Measurements from ENCODE around the gene ABTB2.

Gene ABTB2

DNA sequence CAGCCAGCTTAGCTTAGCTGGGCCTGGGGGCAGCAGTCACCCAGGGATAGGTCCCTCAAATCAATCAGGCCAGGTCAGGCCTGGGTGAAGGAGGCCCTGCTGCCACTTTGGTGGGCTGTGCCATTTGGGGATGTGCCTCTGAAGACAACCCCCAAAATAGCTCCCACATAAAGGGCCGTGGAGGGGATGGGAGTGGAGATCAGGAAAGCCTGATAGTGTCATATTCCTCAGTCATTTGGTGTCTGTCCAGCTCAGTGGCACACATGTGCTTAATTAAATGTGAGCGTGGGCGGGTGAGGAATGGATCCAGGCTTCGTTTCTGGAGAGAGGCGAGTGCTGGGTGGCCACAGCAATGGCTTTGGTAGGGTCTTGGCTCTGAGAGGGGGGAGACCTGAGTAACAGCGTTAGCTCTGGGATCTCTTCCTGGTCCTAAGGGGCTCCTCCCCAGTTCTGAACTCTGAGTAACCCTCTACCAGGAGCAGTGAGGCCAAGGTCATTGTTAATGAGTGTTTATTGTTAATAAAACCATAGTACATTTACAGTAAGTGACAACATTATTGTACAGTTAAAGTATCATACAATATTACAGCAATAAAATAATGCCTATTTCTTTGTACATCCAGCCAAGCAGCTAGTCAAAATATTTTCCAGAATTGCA, 207.2 kb downstream of the ABTB2 start:
- Histone ChIP-seq H3K4me1 (ENCODE audit: control insufficient read depth, insufficient read depth, low read length) (peaks cover 12% of the 10 kb centered on the region), H3K4me3 (ENCODE audit: low read length) (no peak overlapping the region), H3K27ac (ENCODE audit: low read depth, low read length) (no peak overlapping the region), H3K27me3 (ENCODE audit: control insufficient read depth, insufficient read depth, low read length) (no peaks in the 10 kb centered on the region), H3K9ac (ENCODE audit: low read length) (no peak overlapping the region), H3K36me3 (ENCODE audit: control insufficient read depth, insufficient read depth, low read length) (peaks cover 18% of the 10 kb centered on the region)

DNA sequence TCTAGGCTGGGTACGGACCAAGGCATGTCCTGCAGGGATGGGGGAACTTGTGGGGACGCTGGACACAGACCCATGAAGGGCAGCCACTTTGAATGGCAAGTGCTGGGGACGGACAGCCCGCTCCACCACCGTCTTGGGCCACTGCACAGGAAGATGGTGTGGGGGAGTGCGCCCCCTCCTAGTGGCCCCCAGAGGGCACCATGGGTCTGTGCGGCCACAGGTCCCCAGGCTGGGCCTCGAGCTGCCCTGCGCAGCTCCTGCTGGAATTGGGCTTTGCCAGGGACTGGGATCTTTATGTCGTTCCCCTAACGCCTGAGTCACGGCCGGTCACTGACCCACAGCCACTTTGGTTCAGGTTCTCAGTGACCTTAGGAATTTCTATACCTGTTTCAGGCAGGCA, 208.0 kb downstream of the ABTB2 start:
- Histone ChIP-seq H3K36me3 (ENCODE audit: control insufficient read depth, insufficient read depth, low read length) (peaks cover 24% of the 10 kb centered on the region), H3K9ac (ENCODE audit: low read length) (no peak overlapping the region), H3K4me3 (ENCODE audit: low read length) (no peak overlapping the region), H3K27ac (ENCODE audit: low read depth, low read length) (no peak overlapping the region), H3K4me1 (ENCODE audit: control insufficient read depth, insufficient read depth, low read length) (peaks cover 4% of the 10 kb centered on the region), H3K27me3 (ENCODE audit: control insufficient read depth, insufficient read depth, low read length) (no peaks in the 10 kb centered on the region)

DNA sequence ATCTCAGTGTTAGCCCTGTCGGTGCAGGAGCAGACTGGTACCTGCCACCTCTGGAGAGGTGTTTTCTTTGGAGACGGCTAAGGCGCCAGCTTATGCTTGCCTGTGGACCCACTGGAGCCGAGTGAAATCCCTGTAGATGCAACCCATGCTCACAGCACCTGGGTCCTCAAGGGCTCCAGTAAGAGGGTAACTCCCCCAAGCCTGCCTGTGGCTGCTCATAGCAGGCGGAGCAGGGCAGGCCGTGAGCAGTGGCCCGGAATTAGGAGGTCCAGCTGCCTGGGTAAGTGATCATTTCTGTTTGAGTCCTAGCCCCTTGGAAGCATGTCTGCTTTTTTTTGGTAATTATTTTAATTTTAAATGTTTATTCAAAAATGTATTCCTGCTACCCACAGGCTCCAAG, 208.5 kb downstream of the ABTB2 start:
- Histone ChIP-seq H3K27ac (ENCODE audit: low read depth, low read length) (no peak overlapping the region), H3K36me3 (ENCODE audit: control insufficient read depth, insufficient read depth, low read length) (peaks cover 24% of the 10 kb centered on the region), H3K4me3 (ENCODE audit: low read length) (no peak overlapping the region), H3K9ac (ENCODE audit: low read length) (no peak overlapping the region), H3K4me1 (ENCODE audit: control insufficient read depth, insufficient read depth, low read length) (no peaks in the 10 kb centered on the region), H3K27me3 (ENCODE audit: control insufficient read depth, insufficient read depth, low read length) (no peaks in the 10 kb centered on the region)

DNA sequence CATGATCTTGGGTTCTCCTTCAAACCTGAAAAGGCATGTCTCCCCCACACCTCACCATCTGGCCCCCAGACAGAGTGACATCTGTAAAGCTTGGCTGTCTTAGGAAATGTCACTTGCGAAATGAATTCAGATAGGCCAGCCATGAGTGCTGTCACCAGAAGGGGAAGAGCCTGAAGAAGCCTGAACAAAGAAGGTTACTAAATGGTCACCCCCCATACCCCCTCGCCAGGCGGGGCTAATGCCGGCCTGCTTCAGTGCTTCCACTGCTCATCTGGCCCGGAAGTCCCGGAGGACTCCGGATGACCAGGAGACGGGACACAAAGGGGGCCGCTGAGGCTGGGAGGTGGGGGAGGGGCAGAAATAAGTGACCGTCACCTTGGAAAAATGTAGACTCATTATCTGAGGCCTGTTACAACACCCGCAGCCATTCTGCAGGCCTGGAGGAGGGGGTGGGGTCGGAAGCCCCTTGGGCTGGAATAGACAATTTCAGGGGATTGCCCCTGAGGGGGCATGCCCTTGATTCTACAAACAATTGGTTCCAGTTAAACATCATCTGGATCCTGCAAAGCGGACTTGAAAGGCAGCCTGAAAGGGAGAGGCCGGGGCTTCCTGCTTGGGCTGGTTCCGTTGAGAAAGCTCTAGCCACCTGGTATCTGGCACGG, 209.2 kb downstream of the ABTB2 start:
- H3K9ac ChIP-seq (ENCODE audit: low read length) = no peak overlapping the region
- H3K27me3 ChIP-seq (ENCODE audit: control insufficient read depth, insufficient read depth, low read length) = no peaks in the 10 kb centered on the region
- H3K4me1 ChIP-seq (ENCODE audit: control insufficient read depth, insufficient read depth, low read length) = no peaks in the 10 kb centered on the region
- H3K4me3 ChIP-seq (ENCODE audit: low read length) = no peak overlapping the region
- peaks cover 26% of the 10 kb centered on the region for H3K36me3 ChIP-seq (ENCODE audit: control insufficient read depth, insufficient read depth, low read length)
- H3K27ac ChIP-seq (ENCODE audit: low read depth, low read length) = no peak overlapping the region

GRCh38 chr11:34147581-34147980, 210.2 kb downstream of the ABTB2 start:
- H3K27me3 ChIP-seq (ENCODE audit: control insufficient read depth, insufficient read depth, low read length) = no peaks in the 10 kb centered on the region
- no peak overlapping the region for H3K9ac ChIP-seq (ENCODE audit: low read length)
- H3K27ac ChIP-seq (ENCODE audit: low read depth, low read length) = no peak overlapping the region
- H3K4me1 ChIP-seq (ENCODE audit: control insufficient read depth, insufficient read depth, low read length) = no peaks in the 10 kb centered on the region
- no peak overlapping the region for H3K4me3 ChIP-seq (ENCODE audit: low read length)
- peaks cover 36% of the 10 kb centered on the region for H3K36me3 ChIP-seq (ENCODE audit: control insufficient read depth, insufficient read depth, low read length)

DNA sequence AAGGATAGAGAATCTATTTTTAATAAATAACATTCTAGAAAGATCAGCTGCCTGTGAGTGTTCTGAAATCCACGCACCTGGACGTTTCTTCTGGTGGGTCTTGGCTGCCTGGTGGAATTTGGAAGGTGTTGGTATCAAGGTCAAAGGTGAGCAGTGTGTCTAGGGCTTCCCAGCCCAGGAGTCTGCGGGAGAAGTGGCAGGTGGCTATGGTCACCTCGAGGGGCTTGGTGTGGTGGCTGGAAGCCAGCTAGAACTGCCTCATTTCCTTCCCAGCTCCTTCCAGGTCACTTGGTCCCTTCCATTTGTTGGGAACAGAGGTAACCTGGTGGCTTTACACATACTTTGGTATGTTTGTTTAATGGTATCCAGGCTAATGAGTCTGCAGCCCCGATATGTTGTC, 210.9 kb downstream of the ABTB2 start:
- H3K27ac ChIP-seq (ENCODE audit: low read depth, low read length) = no peak overlapping the region
- H3K4me1 ChIP-seq (ENCODE audit: control insufficient read depth, insufficient read depth, low read length) = no peaks in the 10 kb centered on the region
- no peak overlapping the region for H3K9ac ChIP-seq (ENCODE audit: low read length)
- H3K4me3 ChIP-seq (ENCODE audit: low read length) = no peak overlapping the region
- H3K36me3 ChIP-seq (ENCODE audit: control insufficient read depth, insufficient read depth, low read length) = peaks cover 42% of the 10 kb centered on the region
- no peaks in the 10 kb centered on the region for H3K27me3 ChIP-seq (ENCODE audit: control insufficient read depth, insufficient read depth, low read length)

GRCh38 chr11:34146411-34146810, 211.4 kb downstream of the ABTB2 start:
- H3K27ac ChIP-seq (ENCODE audit: low read depth, low read length) = no peak overlapping the region
- H3K4me3 ChIP-seq (ENCODE audit: low read length) = no peak overlapping the region
- no peaks in the 10 kb centered on the region for H3K4me1 ChIP-seq (ENCODE audit: control insufficient read depth, insufficient read depth, low read length)
- H3K36me3 ChIP-seq (ENCODE audit: control insufficient read depth, insufficient read depth, low read length) = peaks cover 46% of the 10 kb centered on the region
- no peak overlapping the region for H3K9ac ChIP-seq (ENCODE audit: low read length)
- no peaks in the 10 kb centered on the region for H3K27me3 ChIP-seq (ENCODE audit: control insufficient read depth, insufficient read depth, low read length)

DNA sequence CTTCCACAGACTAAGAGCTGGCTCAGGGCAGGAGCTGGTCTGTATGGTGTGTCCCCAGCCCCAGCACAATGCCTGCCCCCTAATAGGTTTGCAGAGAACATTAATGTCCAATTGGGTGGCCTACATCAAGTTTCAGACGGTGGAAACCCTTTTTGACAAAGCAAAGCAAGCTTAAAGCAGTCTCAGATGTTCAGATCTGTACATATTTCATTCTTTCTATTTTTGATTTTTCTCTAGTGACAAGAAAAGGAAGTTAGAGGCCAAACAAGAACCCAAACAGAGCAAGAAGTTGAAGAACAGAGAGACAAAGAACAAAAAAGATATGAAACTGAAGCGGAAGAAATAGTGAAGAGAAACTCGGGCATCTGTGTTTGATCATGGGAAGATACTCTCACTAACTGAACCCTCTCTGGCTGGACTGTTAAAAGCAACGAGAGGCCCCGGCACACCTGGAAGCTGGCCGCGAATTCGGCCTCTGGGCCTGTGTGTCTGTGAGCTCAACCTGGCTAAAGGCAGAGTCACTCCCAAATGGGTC, 211.9 kb downstream of the ABTB2 start:
- Histone ChIP-seq H3K4me1 (ENCODE audit: control insufficient read depth, insufficient read depth, low read length) (no peaks in the 10 kb centered on the region), H3K4me3 (ENCODE audit: low read length) (no peak overlapping the region), H3K27me3 (ENCODE audit: control insufficient read depth, insufficient read depth, low read length) (no peaks in the 10 kb centered on the region), H3K27ac (ENCODE audit: low read depth, low read length) (no peak overlapping the region), H3K36me3 (ENCODE audit: control insufficient read depth, insufficient read depth, low read length) (peaks cover 51% of the 10 kb centered on the region), H3K9ac (ENCODE audit: low read length) (no peak overlapping the region)

DNA sequence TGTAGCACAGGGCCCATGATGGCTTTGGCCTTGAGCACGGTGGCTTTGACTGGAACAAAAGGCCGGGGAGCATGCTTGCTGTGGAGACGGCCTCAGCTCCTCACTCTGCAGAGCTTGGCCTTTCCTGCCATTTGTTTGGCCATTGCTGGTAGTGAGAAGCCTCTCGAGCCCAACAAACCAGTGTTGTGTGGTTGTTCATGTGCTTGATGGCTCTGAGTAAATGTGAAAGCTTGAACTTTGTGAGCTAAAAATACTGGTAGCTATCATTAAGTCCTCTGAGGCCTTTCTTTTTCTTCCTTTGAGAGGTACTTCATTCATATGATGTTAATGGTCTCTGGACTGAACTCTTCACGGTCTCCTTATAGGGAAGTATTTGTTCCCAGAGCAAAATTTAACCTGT, 212.7 kb downstream of the ABTB2 start:
- no peaks in the 10 kb centered on the region for H3K4me1 ChIP-seq (ENCODE audit: control insufficient read depth, insufficient read depth, low read length)
- no peak overlapping the region for H3K9ac ChIP-seq (ENCODE audit: low read length)
- H3K36me3 ChIP-seq (ENCODE audit: control insufficient read depth, insufficient read depth, low read length) = peaks cover 60% of the 10 kb centered on the region
- H3K27ac ChIP-seq (ENCODE audit: low read depth, low read length) = no peak overlapping the region
- H3K27me3 ChIP-seq (ENCODE audit: control insufficient read depth, insufficient read depth, low read length) = no peaks in the 10 kb centered on the region
- H3K4me3 ChIP-seq (ENCODE audit: low read length) = no peak overlapping the region

DNA sequence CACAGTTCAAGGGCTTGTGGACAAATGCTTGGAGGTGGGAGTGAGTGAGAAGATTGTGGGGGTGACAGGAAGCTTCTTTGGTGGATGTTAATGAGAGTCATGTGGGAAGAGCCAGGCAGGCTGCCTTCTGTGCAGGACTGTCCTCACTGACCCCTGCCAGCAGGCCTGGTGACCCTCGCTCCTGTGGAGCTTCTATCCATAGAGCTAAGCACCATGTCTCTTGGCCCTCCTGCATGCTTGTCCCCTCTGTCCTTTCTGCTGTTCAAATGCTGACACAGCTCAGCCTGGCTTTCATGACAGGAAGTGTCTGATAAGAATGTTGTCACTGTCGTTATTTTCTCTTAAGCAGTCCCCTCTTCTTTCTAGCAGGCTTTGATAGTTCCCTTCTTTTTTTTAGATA, 214.8 kb downstream of the ABTB2 start:
- Histone ChIP-seq H3K9ac (ENCODE audit: low read length) (no peak overlapping the region), H3K27me3 (ENCODE audit: control insufficient read depth, insufficient read depth, low read length) (no peaks in the 10 kb centered on the region), H3K36me3 (ENCODE audit: control insufficient read depth, insufficient read depth, low read length) (peaks cover 67% of the 10 kb centered on the region), H3K27ac (ENCODE audit: low read depth, low read length) (no peak overlapping the region), H3K4me1 (ENCODE audit: control insufficient read depth, insufficient read depth, low read length) (no peaks in the 10 kb centered on the region), H3K4me3 (ENCODE audit: low read length) (no peak overlapping the region)

- no peaks in the 10 kb centered on the region for H3K4me1 ChIP-seq (ENCODE audit: control insufficient read depth, insufficient read depth, low read length)
- H3K27ac ChIP-seq (ENCODE audit: low read depth, low read length) = no peak overlapping the region
- H3K9ac ChIP-seq (ENCODE audit: low read length) = no peak overlapping the region
- H3K36me3 ChIP-seq (ENCODE audit: control insufficient read depth, insufficient read depth, low read length) = peaks cover 73% of the 10 kb centered on the region
- no peak overlapping the region for H3K4me3 ChIP-seq (ENCODE audit: low read length)
- H3K27me3 ChIP-seq (ENCODE audit: control insufficient read depth, insufficient read depth, low read length) = no peaks in the 10 kb centered on the region
Observed at GRCh38 chr11:34140149-34140548, 217.7 kb downstream of the ABTB2 start.

GRCh38 chr11:34139346-34139745, 218.5 kb downstream of the ABTB2 start:
- H3K9ac ChIP-seq (ENCODE audit: low read length) = no peak overlapping the region
- H3K27ac ChIP-seq (ENCODE audit: low read depth, low read length) = no peak overlapping the region
- H3K4me1 ChIP-seq (ENCODE audit: control insufficient read depth, insufficient read depth, low read length) = no peaks in the 10 kb centered on the region
- peaks cover 77% of the 10 kb centered on the region for H3K36me3 ChIP-seq (ENCODE audit: control insufficient read depth, insufficient read depth, low read length)
- no peak overlapping the region for H3K4me3 ChIP-seq (ENCODE audit: low read length)
- H3K27me3 ChIP-seq (ENCODE audit: control insufficient read depth, insufficient read depth, low read length) = no peaks in the 10 kb centered on the region

GRCh38 chr11:34136420-34136819, 221.4 kb downstream of the ABTB2 start:
- H3K36me3 ChIP-seq (ENCODE audit: control insufficient read depth, insufficient read depth, low read length) = peaks cover 66% of the 10 kb centered on the region
- no peak overlapping the region for H3K27ac ChIP-seq (ENCODE audit: low read depth, low read length)
- no peaks in the 10 kb centered on the region for H3K4me1 ChIP-seq (ENCODE audit: control insufficient read depth, insufficient read depth, low read length)
- no peak overlapping the region for H3K4me3 ChIP-seq (ENCODE audit: low read length)
- no peaks in the 10 kb centered on the region for H3K27me3 ChIP-seq (ENCODE audit: control insufficient read depth, insufficient read depth, low read length)
- H3K9ac ChIP-seq (ENCODE audit: low read length) = no peak overlapping the region

All from rectal smooth muscle tissue (tissue), 1 donor.